HepG2 (cell line): ENCODE measurements around the gene CKAP2L. TPM values are rescaled to one million over a fixed set of nuclear protein-coding genes. Genes with fewer than 3 reads are reported as not detected.
A peak's percentile ranks its signal among the peaks of the same experiment; 100 is the strongest.

Experiments used
- BCL6 ChIP-seq: IDR thresholded peaks from 2 replicates; pipeline ENCODE4 v1.6.1; 2016; ENCODE audit warnings: missing genetic modification reagents, missing compliant biosample characterization
- DBP ChIP-seq: sonication (generic); formaldehyde crosslinking; IDR thresholded peaks from 2 replicates; pipeline ENCODE4 v1.4.0; 2020; ENCODE audit warnings: missing genetic modification reagents; ENCODE audit errors: not compliant biosample characterization
- GTF2F1 ChIP-seq: fragments of 150-350 bp; IDR thresholded peaks from 2 replicates; pipeline ENCODE4 v1.6.1; 2014; ENCODE audit warnings: low read length
- MAZ ChIP-seq, 2 experiments: sonication (generic) in 1 of 2; formaldehyde crosslinking in 1 of 2; IDR thresholded peaks; 2 replicates each; pipeline versions ENCODE4 v1.5.0 to v1.6.1; 2012 to 2020; ENCODE audit warnings: low read depth in 2 of 2, mild to moderate bottlenecking in 2 of 2, borderline replicate concordance in 1 of 2, improper control_type of control experiment in 1 of 2, low read length in 1 of 2, missing genetic modification reagents in 1 of 2, moderate library complexity in 1 of 2
- MXI1 ChIP-seq: IDR thresholded peaks from 3 replicates; pipeline ENCODE4 v1.6.1; 2012; ENCODE audit warnings: low read depth, low read length, inconsistent platforms, borderline replicate concordance
- RERE ChIP-seq: IDR thresholded peaks from 2 replicates; pipeline ENCODE4 v1.6.1; 2016; ENCODE audit warnings: low read depth, missing genetic modification reagents, missing compliant biosample characterization
- SP2 ChIP-seq: sonication (generic); formaldehyde crosslinking; IDR thresholded peaks from 2 replicates; pipeline ENCODE4 v1.5.1; 2020; ENCODE audit warnings: mild to moderate bottlenecking, missing genetic modification reagents
- SRF ChIP-seq: IDR thresholded peaks from 2 replicates; pipeline ENCODE4 v1.6.1; 2011; ENCODE audit warnings: mild to moderate bottlenecking, low read depth, low read length, moderate library complexity
- TBL1XR1 ChIP-seq: fragments of 150-350 bp; IDR thresholded peaks from 2 replicates; pipeline ENCODE4 v1.6.1; 2014; ENCODE audit warnings: borderline replicate concordance, low read length; ENCODE audit not compliant: partially characterized antibody
- TCF12 ChIP-seq, 2 experiments: fragments of 450-650 bp in 1 of 2; sonication (generic) in 1 of 2; formaldehyde crosslinking in 1 of 2; IDR thresholded peaks; 2 replicates each; pipeline versions ENCODE4 v1.6.1 to v1.8.0; 2017 to 2022; ENCODE audit warnings: antibody characterized with exemption in 1 of 2, mild to moderate bottlenecking in 1 of 2, missing genetic modification reagents in 1 of 2, moderate library complexity in 1 of 2
- ZMAT3 ChIP-seq: sonication (generic); formaldehyde crosslinking; conservative IDR thresholded peaks from 2 replicates; pipeline ENCODE4 v1.7.0; 2021; ENCODE audit warnings: missing genetic modification reagents
- ZNF333 ChIP-seq: sonication (generic); formaldehyde crosslinking; IDR thresholded peaks from 2 replicates; pipeline ENCODE4 v1.4.0; 2020; ENCODE audit warnings: mild to moderate bottlenecking, missing genetic modification reagents, borderline replicate concordance
- ZNF337 ChIP-seq: sonication (generic); formaldehyde crosslinking; IDR thresholded peaks from 2 replicates; pipeline ENCODE4 v1.5.1; 2020; ENCODE audit warnings: missing genetic modification reagents, low read depth, mild to moderate bottlenecking, borderline replicate concordance
- ZNF749 ChIP-seq: sonication (generic); formaldehyde crosslinking; IDR thresholded peaks from 2 replicates; pipeline ENCODE4 v1.8.0; 2022; ENCODE audit warnings: mild to moderate bottlenecking, missing genetic modification reagents, moderate library complexity, borderline replicate concordance
- polyA plus RNA-seq, 8 experiments: library from polyadenylated mRNA; depleted of rRNA in 3 of 8; stranded (reverse) in 7 of 8; unstranded in 1 of 8; fragments of >200 nt; fragmentation: Illumina TruSeq in 4 of 8; extraction: Trizol in 4 of 8; gene quantifications; 2 replicates each; pipeline versions ENCODE4 v1.2.1 to v1.2.3, GENCODE V29; 2011 to 2016; ENCODE audit warnings: low read depth in 4 of 8, missing spikeins in 1 of 8, mixed read lengths in 1 of 8; ENCODE audit not compliant: insufficient read depth in 1 of 8
- total RNA-seq, 5 experiments: library from RNA; depleted of rRNA; stranded (reverse); fragments of >200 nt; fragmentation: Illumina TruSeq; extraction: Trizol; gene quantifications; 2 replicates each; pipeline ENCODE4 v1.2.3, GENCODE V29; 2016; ENCODE audit warnings: low read depth in 1 of 5

CKAP2L gene
- total and polyA plus RNA-seq, 2 of the 13 experiments (the other 11 are each of a cell fraction or from before 2014, with no cell fraction given) = 7.1 to 9.5 TPM

- TF ChIP-seq MAZ (IDR thresholded peaks at IDR 0.05; ENCODE audit: borderline replicate concordance, low read depth, low read length) (no peak; the same call in 1 of the 2 replicates), MAZ (CRISPR knock-in tag; IDR thresholded peaks at IDR 0.05; ENCODE audit: low read depth) (peak; percentile 75; the same call in 1 of the 2 replicates), TBL1XR1 (no peak), SP2 (CRISPR knock-in tag) (peak; percentile 98), GTF2F1 (no peak), ZNF749 (CRISPR knock-in tag) (peak; percentile 99), ZNF337 (no peak), DBP (CRISPR knock-in tag) (peak; percentile 22), BCL6 (CRISPR knock-in tag) (0 out of 2 replicates have a peak, but pooled peaks have one; percentile 7), MXI1 (peak; percentile 99), ZMAT3 (CRISPR knock-in tag) (peak; percentile 90), SRF (no peak), RERE (CRISPR knock-in tag) (no peak), TCF12 (IDR thresholded peaks at IDR 0.05) (no peak), TCF12 (CRISPR knock-in tag; IDR thresholded peaks at IDR 0.05) (0 out of 2 replicates have a peak, but pooled peaks have one; percentile 33), ZNF333 (CRISPR knock-in tag) (peak; percentile 82; the same call in 1 of the 2 replicates)
Measured at GRCh38 chr2:112764071-112765044, at the start of gene CKAP2L (continued).
